ENCODE measurements around the gene EIF2AK2. TPM values are rescaled to one million over a fixed set of nuclear protein-coding genes. Genes with fewer than 3 reads are reported as not detected.

The EIF2AK2 gene
- total RNA-seq, 1 donor: 42.3 TPM

GRCh38 chr2:37119157-37119556, 37.6 kb downstream of the EIF2AK2 start:
- no peak for DNase-seq (ENCODE audit: insufficient read length, low spot score, missing footprints)
- no peak overlapping the region for H3K4me3 ChIP-seq (ENCODE audit: insufficient read depth, low read length)
- TF ChIP-seq CTCF (IDR thresholded peaks at IDR 0.05; ENCODE audit: extremely low read depth, low read depth, low read length): no peak

GRCh38 chr2:37117566-37117965, 39.2 kb downstream of the EIF2AK2 start:
- Histone ChIP-seq H3K27me3 (ENCODE audit: insufficient read depth, low read length) (no peaks in the 10 kb centered on the region), H3K27ac (ENCODE audit: low read depth, low read length) (no peak overlapping the region), H3K4me1 (ENCODE audit: insufficient read depth, low read length) (no peaks in the 10 kb centered on the region), H2AFZ (ENCODE audit: low read length) (no peak overlapping the region), H3K4me3 (ENCODE audit: insufficient read depth, low read length) (no peak overlapping the region), H3K9me3 (ENCODE audit: low read depth, low read length) (no peaks in the 10 kb centered on the region), H4K20me1 (ENCODE audit: insufficient read depth, low read length) (no peaks in the 10 kb centered on the region), H3K4me2 (ENCODE audit: insufficient read depth, low read length) (no peak overlapping the region), H3K36me3 (ENCODE audit: insufficient read depth, low read length) (peaks cover 17% of the 10 kb centered on the region), H3K79me2 (ENCODE audit: insufficient read depth, low read length) (no peaks in the 10 kb centered on the region)
- no peak for DNase-seq (ENCODE audit: insufficient read length, low spot score, missing footprints)
- no peak for TF ChIP-seq CTCF (IDR thresholded peaks at IDR 0.05; ENCODE audit: extremely low read depth, low read depth, low read length)

More at GRCh38 chr2:37119157-37119556, 37.6 kb downstream of the EIF2AK2 start:
- Histone ChIP-seq H3K4me2 (ENCODE audit: insufficient read depth, low read length) (no peak overlapping the region), H3K4me1 (ENCODE audit: insufficient read depth, low read length) (no peaks in the 10 kb centered on the region), H3K79me2 (ENCODE audit: insufficient read depth, low read length) (no peaks in the 10 kb centered on the region), H4K20me1 (ENCODE audit: insufficient read depth, low read length) (no peaks in the 10 kb centered on the region), H3K27ac (ENCODE audit: low read depth, low read length) (no peak overlapping the region), H3K36me3 (ENCODE audit: insufficient read depth, low read length) (peaks cover 13% of the 10 kb centered on the region), H2AFZ (ENCODE audit: low read length) (no peak overlapping the region), H3K9me3 (ENCODE audit: low read depth, low read length) (no peaks in the 10 kb centered on the region), H3K27me3 (ENCODE audit: insufficient read depth, low read length) (no peaks in the 10 kb centered on the region)

- no peak overlapping the region for H3K27ac ChIP-seq (ENCODE audit: low read depth, low read length)
- no peak for DNase-seq (ENCODE audit: insufficient read length, low spot score, missing footprints)
- H3K4me2 ChIP-seq (ENCODE audit: insufficient read depth, low read length): no peak overlapping the region
- no peak for TF ChIP-seq CTCF (IDR thresholded peaks at IDR 0.05; ENCODE audit: extremely low read depth, low read depth, low read length)
- H3K9me3 ChIP-seq (ENCODE audit: low read depth, low read length): no peaks in the 10 kb centered on the region
- H3K36me3 ChIP-seq (ENCODE audit: insufficient read depth, low read length): peaks cover 35% of the 10 kb centered on the region
- H4K20me1 ChIP-seq (ENCODE audit: insufficient read depth, low read length): no peaks in the 10 kb centered on the region
- no peak overlapping the region for H2AFZ ChIP-seq (ENCODE audit: low read length)
- H3K27me3 ChIP-seq (ENCODE audit: insufficient read depth, low read length): no peaks in the 10 kb centered on the region
- H3K4me3 ChIP-seq (ENCODE audit: insufficient read depth, low read length): no peak overlapping the region
- no peaks in the 10 kb centered on the region for H3K79me2 ChIP-seq (ENCODE audit: insufficient read depth, low read length)
- H3K4me1 ChIP-seq (ENCODE audit: insufficient read depth, low read length): no peaks in the 10 kb centered on the region
Measured at GRCh38 chr2:37111958-37112357, 44.8 kb downstream of the EIF2AK2 start.

- H3K27ac ChIP-seq (ENCODE audit: low read depth, low read length): no peak overlapping the region
- no peak overlapping the region for H3K4me3 ChIP-seq (ENCODE audit: insufficient read depth, low read length)
- H4K20me1 ChIP-seq (ENCODE audit: insufficient read depth, low read length): no peaks in the 10 kb centered on the region
- no peak overlapping the region for H3K4me2 ChIP-seq (ENCODE audit: insufficient read depth, low read length)
- H3K36me3 ChIP-seq (ENCODE audit: insufficient read depth, low read length): peaks cover 33% of the 10 kb centered on the region
- H3K9me3 ChIP-seq (ENCODE audit: low read depth, low read length): no peaks in the 10 kb centered on the region
- no peak for DNase-seq (ENCODE audit: insufficient read length, low spot score, missing footprints)
- no peak overlapping the region for H2AFZ ChIP-seq (ENCODE audit: low read length)
- H3K4me1 ChIP-seq (ENCODE audit: insufficient read depth, low read length): no peaks in the 10 kb centered on the region
- no peak for TF ChIP-seq CTCF (IDR thresholded peaks at IDR 0.05; ENCODE audit: extremely low read depth, low read depth, low read length)
- no peaks in the 10 kb centered on the region for H3K79me2 ChIP-seq (ENCODE audit: insufficient read depth, low read length)
- no peaks in the 10 kb centered on the region for H3K27me3 ChIP-seq (ENCODE audit: insufficient read depth, low read length)
Measured at GRCh38 chr2:37110306-37111212, 46.2 kb downstream of the EIF2AK2 start.

Data from osteoblast (primary cell).